ENCODE results near the gene ZNF281. TPM values are rescaled to one million over a fixed set of nuclear protein-coding genes. Genes with fewer than 3 reads are reported as not detected.

Gene ZNF281, protein sequence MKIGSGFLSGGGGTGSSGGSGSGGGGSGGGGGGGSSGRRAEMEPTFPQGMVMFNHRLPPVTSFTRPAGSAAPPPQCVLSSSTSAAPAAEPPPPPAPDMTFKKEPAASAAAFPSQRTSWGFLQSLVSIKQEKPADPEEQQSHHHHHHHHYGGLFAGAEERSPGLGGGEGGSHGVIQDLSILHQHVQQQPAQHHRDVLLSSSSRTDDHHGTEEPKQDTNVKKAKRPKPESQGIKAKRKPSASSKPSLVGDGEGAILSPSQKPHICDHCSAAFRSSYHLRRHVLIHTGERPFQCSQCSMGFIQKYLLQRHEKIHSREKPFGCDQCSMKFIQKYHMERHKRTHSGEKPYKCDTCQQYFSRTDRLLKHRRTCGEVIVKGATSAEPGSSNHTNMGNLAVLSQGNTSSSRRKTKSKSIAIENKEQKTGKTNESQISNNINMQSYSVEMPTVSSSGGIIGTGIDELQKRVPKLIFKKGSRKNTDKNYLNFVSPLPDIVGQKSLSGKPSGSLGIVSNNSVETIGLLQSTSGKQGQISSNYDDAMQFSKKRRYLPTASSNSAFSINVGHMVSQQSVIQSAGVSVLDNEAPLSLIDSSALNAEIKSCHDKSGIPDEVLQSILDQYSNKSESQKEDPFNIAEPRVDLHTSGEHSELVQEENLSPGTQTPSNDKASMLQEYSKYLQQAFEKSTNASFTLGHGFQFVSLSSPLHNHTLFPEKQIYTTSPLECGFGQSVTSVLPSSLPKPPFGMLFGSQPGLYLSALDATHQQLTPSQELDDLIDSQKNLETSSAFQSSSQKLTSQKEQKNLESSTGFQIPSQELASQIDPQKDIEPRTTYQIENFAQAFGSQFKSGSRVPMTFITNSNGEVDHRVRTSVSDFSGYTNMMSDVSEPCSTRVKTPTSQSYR
- polyA plus RNA-seq, result 16.5 TPM
- long read RNA-seq, donor 1, full-length matches to known transcripts, result 3 of 3 reads
- long read RNA-seq, donor 1, partial matches to known transcripts, result 0 of 3 reads
- long read RNA-seq, donor 1, other reads (novel, unspliced or antisense), result 0 of 3 reads
- long read RNA-seq, donor 2, full-length matches to known transcripts, result 7 of 7 reads
- long read RNA-seq, donor 2, partial matches to known transcripts, result 0 of 7 reads
- long read RNA-seq, donor 2, other reads (novel, unspliced or antisense), result 0 of 7 reads
- long read RNA-seq, donor 3, result 0 reads
- long read RNA-seq, donor 4, result 0 reads
- long read RNA-seq, donor 5, full-length matches to known transcripts, result 1 of 1 reads
- long read RNA-seq, donor 5, partial matches to known transcripts, result 0 of 1 reads
- long read RNA-seq, donor 5, other reads (novel, unspliced or antisense), result 0 of 1 reads
- long read RNA-seq, donor 6, full-length matches to known transcripts, result 6 of 6 reads
- long read RNA-seq, donor 6, partial matches to known transcripts, result 0 of 6 reads
- long read RNA-seq, donor 6, other reads (novel, unspliced or antisense), result 0 of 6 reads
- long read RNA-seq, donor 7, full-length matches to known transcripts, result 2 of 2 reads
- long read RNA-seq, donor 7, partial matches to known transcripts, result 0 of 2 reads
- long read RNA-seq, donor 7, other reads (novel, unspliced or antisense), result 0 of 2 reads
- long read RNA-seq, donor 8, full-length matches to known transcripts, result 6 of 6 reads
- long read RNA-seq, donor 8, partial matches to known transcripts, result 0 of 6 reads
- long read RNA-seq, donor 8, other reads (novel, unspliced or antisense), result 0 of 6 reads
- long read RNA-seq, donor 9, full-length matches to known transcripts, result 3 of 3 reads
- long read RNA-seq, donor 9, partial matches to known transcripts, result 0 of 3 reads
- long read RNA-seq, donor 9, other reads (novel, unspliced or antisense), result 0 of 3 reads
- long read RNA-seq, donor 10, full-length matches to known transcripts, result 6 of 6 reads
- long read RNA-seq, donor 10, partial matches to known transcripts, result 0 of 6 reads
- long read RNA-seq, donor 10, other reads (novel, unspliced or antisense), result 0 of 6 reads
- long read RNA-seq, donor 11, full-length matches to known transcripts, result 4 of 4 reads
- long read RNA-seq, donor 11, partial matches to known transcripts, result 0 of 4 reads
- long read RNA-seq, donor 11, other reads (novel, unspliced or antisense), result 0 of 4 reads

GRCh38 chr1:200409761-200410565 is at the start of gene ZNF281:
Gene ZNF281 (minus strand): TSS chr1:200410036. CDS start chr1:200409705, 331 bp downstream.
- no CpG with 5 or more reads among the region's 54 CpGs for WGBS (ENCODE audit: insufficient coverage, low lambda C conversion rate)
- Histone ChIP-seq H3K4me1 (ENCODE audit: control insufficient read depth, insufficient read depth, low read length) (peaks cover 18% of the 10 kb centered on the region), H3K36me3 (ENCODE audit: control insufficient read depth, insufficient read depth, low read length) (peaks cover 7% of the 10 kb centered on the region), H3K4me3 (ENCODE audit: low read length) (peak within 1 kb of the TSS; percentile 77), H3K9me3 (ENCODE audit: control insufficient read depth, low read depth, low read length) (no peaks in the 10 kb centered on the region), H3K27ac (ENCODE audit: low read length) (peak within 1 kb of the TSS; percentile 48), H3K27me3 (ENCODE audit: control insufficient read depth, insufficient read depth, low read length) (no peaks in the 10 kb centered on the region)
- peak; percentile 94 to 95 for DNase-seq

- 100% methylated on average over 1 of the region's 14 CpGs for WGBS (ENCODE audit: insufficient coverage, low lambda C conversion rate)
- Histone ChIP-seq H3K27me3 (ENCODE audit: control insufficient read depth, insufficient read depth, low read length) (no peaks in the 10 kb centered on the region), H3K9me3 (ENCODE audit: control insufficient read depth, low read depth, low read length) (no peaks in the 10 kb centered on the region), H3K27ac (ENCODE audit: low read length) (no peak overlapping the region), H3K4me1 (ENCODE audit: control insufficient read depth, insufficient read depth, low read length) (no peaks in the 10 kb centered on the region), H3K4me3 (ENCODE audit: low read length) (no peak overlapping the region), H3K36me3 (ENCODE audit: control insufficient read depth, insufficient read depth, low read length) (no peaks in the 10 kb centered on the region)
- no peak for DNase-seq
Observed at GRCh38 chr1:200458780-200459179, 48.9 kb upstream of the ZNF281 start.

DNA sequence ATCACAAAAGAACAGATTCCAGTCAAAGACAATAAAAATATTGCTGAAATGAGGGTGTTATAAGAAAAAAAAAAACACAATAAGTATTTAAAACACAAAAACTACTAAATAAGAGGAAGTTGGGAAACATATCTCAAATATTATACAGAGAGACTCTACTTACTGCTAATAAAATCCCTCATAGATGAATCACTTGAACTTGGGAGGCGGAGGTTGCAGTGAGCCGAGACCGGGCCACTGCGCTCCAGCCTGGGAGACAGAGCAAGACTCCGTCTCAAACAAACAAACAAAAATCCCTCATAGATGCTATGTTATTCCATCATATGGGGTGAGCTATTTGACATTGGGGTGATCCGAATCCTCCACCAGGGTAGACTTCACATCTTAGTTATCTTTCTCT is 48.0 kb upstream of the ZNF281 start:
- no peak for DNase-seq
- Histone ChIP-seq H3K27ac (ENCODE audit: low read length) (no peak overlapping the region), H3K36me3 (ENCODE audit: control insufficient read depth, insufficient read depth, low read length) (no peaks in the 10 kb centered on the region), H3K4me3 (ENCODE audit: low read length) (no peak overlapping the region), H3K9me3 (ENCODE audit: control insufficient read depth, low read depth, low read length) (no peaks in the 10 kb centered on the region), H3K4me1 (ENCODE audit: control insufficient read depth, insufficient read depth, low read length) (no peaks in the 10 kb centered on the region), H3K27me3 (ENCODE audit: control insufficient read depth, insufficient read depth, low read length) (no peaks in the 10 kb centered on the region)
- WGBS (ENCODE audit: insufficient coverage, low lambda C conversion rate), result no CpG with 5 or more reads among the region's 6 CpGs

- H3K27ac ChIP-seq (ENCODE audit: low read length), result no peak overlapping the region
- DNase-seq, result no peak
- no CpG with 5 or more reads among the region's 5 CpGs for WGBS (ENCODE audit: insufficient coverage, low lambda C conversion rate)
- H3K27me3 ChIP-seq (ENCODE audit: control insufficient read depth, insufficient read depth, low read length), result no peaks in the 10 kb centered on the region
- H3K4me1 ChIP-seq (ENCODE audit: control insufficient read depth, insufficient read depth, low read length), result no peaks in the 10 kb centered on the region
- no peak overlapping the region for H3K4me3 ChIP-seq (ENCODE audit: low read length)
- H3K9me3 ChIP-seq (ENCODE audit: control insufficient read depth, low read depth, low read length), result no peaks in the 10 kb centered on the region
- H3K36me3 ChIP-seq (ENCODE audit: control insufficient read depth, insufficient read depth, low read length), result no peaks in the 10 kb centered on the region
Observed at GRCh38 chr1:200454425-200454824, 44.6 kb upstream of the ZNF281 start.

GRCh38 chr1:200453553-200453905 is 43.7 kb upstream of the ZNF281 start:
- H3K4me1 ChIP-seq (ENCODE audit: control insufficient read depth, insufficient read depth, low read length), result no peaks in the 10 kb centered on the region
- WGBS (ENCODE audit: insufficient coverage, low lambda C conversion rate), result 100% methylated on average over 1 of the region's 3 CpGs
- H3K27ac ChIP-seq (ENCODE audit: low read length), result no peak overlapping the region
- no peaks in the 10 kb centered on the region for H3K27me3 ChIP-seq (ENCODE audit: control insufficient read depth, insufficient read depth, low read length)
- H3K9me3 ChIP-seq (ENCODE audit: control insufficient read depth, low read depth, low read length), result no peaks in the 10 kb centered on the region
- no peak for DNase-seq
- H3K4me3 ChIP-seq (ENCODE audit: low read length), result no peak overlapping the region
- no peaks in the 10 kb centered on the region for H3K36me3 ChIP-seq (ENCODE audit: control insufficient read depth, insufficient read depth, low read length)

DNA sequence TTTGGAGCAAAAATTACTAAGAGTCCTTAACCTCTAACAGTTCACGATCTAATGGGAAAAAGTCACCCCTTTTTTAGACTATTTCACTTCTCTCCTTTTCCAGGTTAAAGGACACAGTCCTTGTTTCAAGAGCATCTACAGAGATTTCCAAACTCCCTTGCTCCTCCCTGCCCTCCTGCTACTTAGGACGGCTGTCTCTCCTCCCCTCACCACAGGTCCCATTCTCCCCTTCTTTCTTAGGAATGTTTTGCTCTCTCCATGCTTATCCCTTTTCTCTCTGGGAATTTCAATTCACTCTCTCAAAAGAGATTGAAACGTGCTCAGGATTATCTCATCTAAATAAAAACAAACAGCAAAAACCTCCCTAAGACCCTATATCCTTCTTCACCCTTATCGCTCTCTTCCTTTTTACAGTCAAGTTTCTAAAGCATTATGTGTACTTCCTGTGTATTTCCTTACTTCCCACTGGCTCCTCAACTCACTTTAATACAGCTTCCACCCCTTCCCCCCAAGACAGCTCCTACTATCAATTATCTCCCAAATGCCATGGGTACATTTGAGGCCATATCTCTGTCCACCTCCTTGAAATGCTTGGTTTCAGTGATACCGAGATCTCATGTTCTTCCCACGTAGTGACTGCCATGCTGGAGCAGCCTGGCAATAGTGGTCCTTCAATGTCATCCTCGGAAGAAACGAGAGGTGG is 43.2 kb upstream of the ZNF281 start:
- DNase-seq, result no peak
- H3K27ac ChIP-seq (ENCODE audit: low read length), result no peak overlapping the region
- no peaks in the 10 kb centered on the region for H3K36me3 ChIP-seq (ENCODE audit: control insufficient read depth, insufficient read depth, low read length)
- WGBS (ENCODE audit: insufficient coverage, low lambda C conversion rate), result 81% methylated on average over 3 of the region's 8 CpGs
- no peaks in the 10 kb centered on the region for H3K4me1 ChIP-seq (ENCODE audit: control insufficient read depth, insufficient read depth, low read length)
- H3K9me3 ChIP-seq (ENCODE audit: control insufficient read depth, low read depth, low read length), result no peaks in the 10 kb centered on the region
- H3K27me3 ChIP-seq (ENCODE audit: control insufficient read depth, insufficient read depth, low read length), result no peaks in the 10 kb centered on the region
- no peak overlapping the region for H3K4me3 ChIP-seq (ENCODE audit: low read length)

DNA sequence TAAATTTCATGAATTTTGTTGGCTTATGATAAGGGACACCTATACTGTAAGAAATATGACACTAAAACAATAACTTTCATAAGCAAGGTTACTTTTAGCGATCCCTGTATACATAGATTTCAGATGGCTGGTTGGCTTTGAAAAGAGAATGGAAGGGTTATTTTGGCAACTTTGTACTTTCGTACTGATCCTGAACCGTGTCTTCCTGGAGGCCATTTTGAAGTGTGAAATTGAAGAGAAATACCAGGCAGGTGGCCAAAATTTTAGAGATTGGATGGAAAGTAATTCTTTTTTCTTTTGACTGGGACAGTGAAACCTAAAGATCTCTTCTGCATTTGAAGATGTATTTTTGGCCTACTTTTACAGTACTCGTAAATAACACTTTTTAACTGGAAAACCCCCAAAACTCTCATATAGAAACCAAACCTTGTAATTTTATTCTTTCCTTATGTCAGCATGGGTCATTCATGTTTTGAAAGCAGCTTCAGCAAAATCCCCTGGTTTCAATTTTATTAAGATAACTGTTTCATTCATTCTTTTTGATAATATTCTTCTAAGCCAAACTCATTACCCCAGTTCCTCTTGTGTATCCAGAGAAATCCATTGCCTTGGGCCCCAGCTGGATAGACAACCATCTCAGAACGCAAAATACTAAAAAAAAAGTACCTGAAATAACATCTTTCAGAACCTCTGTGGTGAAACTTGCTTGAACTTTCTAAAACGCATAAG is 38.4 kb upstream of the ZNF281 start:
- no CpG with 5 or more reads among the region's 6 CpGs for WGBS (ENCODE audit: insufficient coverage, low lambda C conversion rate)

DNA sequence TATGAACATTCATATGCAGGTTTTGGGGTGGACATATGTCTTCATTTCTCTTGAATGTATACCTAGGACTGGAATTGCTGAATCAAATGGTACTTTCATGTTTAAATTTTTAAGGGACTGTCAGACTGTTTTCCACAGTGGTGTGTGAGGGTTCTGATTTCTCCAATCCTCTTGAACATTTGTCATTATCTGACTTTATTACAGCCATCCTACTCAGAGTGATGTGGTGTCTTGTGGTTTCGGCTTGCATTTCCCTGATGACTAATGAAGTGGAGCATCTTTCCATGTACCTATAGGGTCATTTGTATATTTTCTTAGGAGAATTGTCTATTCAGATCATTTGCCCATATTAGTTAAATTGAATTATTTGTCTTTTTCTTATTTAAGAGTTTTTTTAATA is 35.4 kb upstream of the ZNF281 start:
- WGBS (ENCODE audit: insufficient coverage, low lambda C conversion rate), result no CpG with 5 or more reads among the region's 1 CpG
- no peak overlapping the region for H3K4me3 ChIP-seq (ENCODE audit: low read length)
- H3K4me1 ChIP-seq (ENCODE audit: control insufficient read depth, insufficient read depth, low read length), result no peaks in the 10 kb centered on the region
- no peaks in the 10 kb centered on the region for H3K9me3 ChIP-seq (ENCODE audit: control insufficient read depth, low read depth, low read length)
- no peaks in the 10 kb centered on the region for H3K36me3 ChIP-seq (ENCODE audit: control insufficient read depth, insufficient read depth, low read length)
- H3K27me3 ChIP-seq (ENCODE audit: control insufficient read depth, insufficient read depth, low read length), result no peaks in the 10 kb centered on the region
- DNase-seq, result no peak
- no peak overlapping the region for H3K27ac ChIP-seq (ENCODE audit: low read length)

More for the DNA sequence above, 38.4 kb upstream of the ZNF281 start:
- Histone ChIP-seq H3K4me3 (ENCODE audit: low read length) (no peak overlapping the region), H3K36me3 (ENCODE audit: control insufficient read depth, insufficient read depth, low read length) (no peaks in the 10 kb centered on the region), H3K27me3 (ENCODE audit: control insufficient read depth, insufficient read depth, low read length) (no peaks in the 10 kb centered on the region), H3K4me1 (ENCODE audit: control insufficient read depth, insufficient read depth, low read length) (no peaks in the 10 kb centered on the region), H3K27ac (ENCODE audit: low read length) (no peak overlapping the region), H3K9me3 (ENCODE audit: control insufficient read depth, low read depth, low read length) (no peaks in the 10 kb centered on the region)
- DNase-seq, result no peak
